K562 (cell line): ENCODE measurements around the gene PDE4D. TPM values are rescaled to one million over a fixed set of nuclear protein-coding genes. Genes with fewer than 3 reads are reported as not detected.

Experiments used
- ATAC-seq: fragments of 200-7000 bp; cut with Tn5 transposase; 3 replicates; pipeline ENCODE4 v1.9.1; 2020; ENCODE audit warnings: moderate library complexity
- BruUV-seq: library from RNA; stranded (reverse); fragments of 400-500 nt; replicated peaks from 2 replicates; lab custom pipeline; 2021; lab: Mats Ljungman, UMichigan
- CTCF ChIA-PET: fragments of 300-600 bp; formaldehyde crosslinking; extraction: SDS; loops from one replicate; lab custom pipeline; 2021; ENCODE audit warnings: low intra/inter-chr PET ratio; lab: Yijun Ruan, JAX
- POLR2A ChIA-PET: fragments of 300-600, 350-650 bp; sonication (Branson Sonifier 250); formaldehyde crosslinking; extraction: SDS; loops from one replicate; lab custom pipeline; 2021; ENCODE audit warnings: antibody characterized with exemption, inconsistent platforms; lab: Yijun Ruan, JAX
- DNase-seq, 4 experiments: peaks; one replicate each; pipeline versions ENCODE4 v3.0.0 to v3.0.0-alpha.2; 2011 to 2018; ENCODE audit warnings: low spot score in 3 of 4, mixed read lengths in 3 of 4; ENCODE audit errors: extremely low read depth in 1 of 4
- FAIRE-seq: peaks from 2 replicates; lab custom pipeline; 2011; peaks lifted over from hg19 to GRCh38; lab: Jason Lieb, UNC
- H2AFZ ChIP-seq: 2 replicates; pipeline ENCODE4 v1.6.0; 2011; ENCODE audit warnings: low read depth, low read length, control low read depth, inconsistent platforms
- H3K27ac ChIP-seq: fragments of 200-600 bp; 3 replicates; pipeline ENCODE4 v1.8.0; 2011; ENCODE audit warnings: low read depth, mild to moderate bottlenecking, control low read depth, inconsistent platforms, low read length, moderate library complexity, mixed read lengths; ENCODE audit errors: extremely low read depth
- H3K27me3 ChIP-seq, 2 experiments: fragments of 300-600 bp in 1 of 2; 2 replicates in 1 of 2; 3 replicates in 1 of 2; pipeline versions ENCODE4 v1.6.0 to v1.8.0; 2011; ENCODE audit warnings: inconsistent platforms in 2 of 2, low read length in 2 of 2, mild to moderate bottlenecking in 1 of 2, mixed read lengths in 1 of 2, moderate library complexity in 1 of 2; ENCODE audit not compliant: control insufficient read depth in 2 of 2, insufficient read depth in 2 of 2
- H3K36me3 ChIP-seq: fragments of 300-600 bp; 3 replicates; pipeline ENCODE4 v1.8.0; 2011; ENCODE audit warnings: mild to moderate bottlenecking, low read length, inconsistent platforms; ENCODE audit not compliant: control insufficient read depth, insufficient read depth
- H3K4me1 ChIP-seq, 2 experiments: fragments of 200-600 bp in 1 of 2; replicated peaks in 1 of 2; 2 replicates in 1 of 2; 3 replicates in 1 of 2; pipeline versions ENCODE4 v1.5.1 to v1.8.0; 2011; ENCODE audit warnings: inconsistent platforms in 2 of 2, low read length in 2 of 2, mild to moderate bottlenecking in 1 of 2, mixed read lengths in 1 of 2, moderate library complexity in 1 of 2; ENCODE audit not compliant: control insufficient read depth in 2 of 2, insufficient read depth in 2 of 2
- H3K4me2 ChIP-seq: 2 replicates; pipeline ENCODE4 v1.6.1; 2011; ENCODE audit warnings: low read length, control low read depth, inconsistent platforms, mixed read lengths; ENCODE audit not compliant: insufficient read depth
- H3K4me3 ChIP-seq: fragments of 200-600 bp; sonication (generic), shearing (Covaris generic); 2 replicates; pipeline ENCODE4 v1.5.1; 2016; ENCODE audit warnings: control low read depth, inconsistent platforms
- H3K79me2 ChIP-seq: fragments of 200-600 bp; 3 replicates; pipeline ENCODE4 v1.8.0; 2011; ENCODE audit warnings: low read length, inconsistent platforms; ENCODE audit not compliant: control insufficient read depth, insufficient read depth
- H3K9ac ChIP-seq, 2 experiments: 2 replicates each; pipeline versions ENCODE4 v1.6.0 to v1.6.1; 2011; ENCODE audit warnings: low read depth in 2 of 2, low read length in 2 of 2, control low read depth in 1 of 2, inconsistent platforms in 1 of 2, mild to moderate bottlenecking in 1 of 2, mixed read lengths in 1 of 2; ENCODE audit not compliant: insufficient read depth in 1 of 2
- H3K9me1 ChIP-seq: one replicate; pipeline ENCODE4 v1.6.0; 2011; ENCODE audit warnings: inconsistent platforms, mild to moderate bottlenecking, low read length, moderate library complexity; ENCODE audit not compliant: control insufficient read depth, insufficient read depth
- H3K9me3 ChIP-seq: replicated peaks from 2 replicates; pipeline ENCODE4 v1.5.1; 2011; ENCODE audit warnings: low read depth, low read length, inconsistent platforms; ENCODE audit not compliant: control insufficient read depth, insufficient read depth
- H4K20me1 ChIP-seq: replicated peaks from 2 replicates; pipeline ENCODE4 v1.6.1; 2011; ENCODE audit warnings: low read length, inconsistent platforms, mixed read lengths; ENCODE audit not compliant: control insufficient read depth, insufficient read depth
- MCM5 ChIP-seq: fragments of 450-650 bp; IDR thresholded peaks from 2 replicates; pipeline ENCODE4 v1.6.1; 2016; ENCODE audit warnings: low read depth
- ZZZ3 ChIP-seq: fragments of 450-650 bp; IDR thresholded peaks from 2 replicates; pipeline ENCODE4 v1.6.1; 2016; ENCODE audit warnings: antibody characterized with exemption, mild to moderate bottlenecking, moderate library complexity
- WGBS: fragments of 100-300 bp; shearing (Covaris generic); methylation state at CpG from one replicate; pipeline ENCODE4 v1.1.6; 2016; ENCODE audit warnings: low coverage, mixed read lengths; ENCODE audit not compliant: insufficient coverage; ENCODE audit errors: missing lambda C conversion rate; 5-methylcytosine and 5-hydroxymethylcytosine counted together
- in situ Hi-C: fragments of 300-500 bp; cut with MboI; formaldehyde crosslinking; loops from 4 replicates; pipeline ENCODE4 v1.15.0; 2018; ENCODE audit warnings: inconsistent platforms, mixed read lengths
- intact Hi-C: fragments of 100-400 bp; cut with micrococcal nuclease; formaldehyde crosslinking; loops from 2 replicates; pipeline ENCODE4 v1.14.2; 2022
- polyA plus RNA-seq, 8 experiments: library from polyadenylated mRNA; depleted of rRNA in 4 of 8; stranded (reverse) in 5 of 8; unstranded in 3 of 8; fragments of >200 nt; fragmentation: Nextera tagmentation in 2 of 8; fragmentation: Illumina TruSeq in 1 of 8; extraction: Ambion mirVana in 2 of 8; extraction: Trizol in 1 of 8; gene quantifications; 2 replicates each; pipeline versions ENCODE4 v1.2.1 to v1.2.3, GENCODE V29; 2011 to 2014; ENCODE audit warnings: inconsistent platforms in 1 of 8, missing spikeins in 1 of 8
- total RNA-seq, 7 experiments: library from RNA; depleted of rRNA in 6 of 7; stranded (reverse); fragments of >200 nt in 6 of 7; fragmentation: Illumina TruSeq in 2 of 7; extraction: Trizol in 2 of 7; gene quantifications; 2 replicates each; pipeline versions ENCODE4 v1.2.1 to v1.2.3, GENCODE V29; 2011 to 2021; ENCODE audit warnings: low replicate concordance in 1 of 7
- TF ChIP-seq, protein P1 (sequence below): fragments of 450-650 bp; IDR thresholded peaks from 2 replicates; pipeline ENCODE4 v1.7.0; 2016; ENCODE audit warnings: borderline replicate concordance
- TF ChIP-seq, protein P2 (sequence below), 2 experiments: fragments of 450-650 bp in 1 of 2; sonication (generic) in 1 of 2; formaldehyde crosslinking in 1 of 2; IDR thresholded peaks; 2 replicates each; pipeline versions ENCODE4 v1.7.1 to v1.9.0; 2016 to 2022; ENCODE audit warnings: inconsistent platforms in 1 of 2, mild to moderate bottlenecking in 1 of 2, missing genetic modification reagents in 1 of 2

The PDE4D gene
- total and polyA plus RNA-seq, 9 of the 15 experiments (the other 6 are each of a cell fraction or from before 2014, with no cell fraction given): 0.04 to 0.46 (median 0.13) TPM

DNA sequence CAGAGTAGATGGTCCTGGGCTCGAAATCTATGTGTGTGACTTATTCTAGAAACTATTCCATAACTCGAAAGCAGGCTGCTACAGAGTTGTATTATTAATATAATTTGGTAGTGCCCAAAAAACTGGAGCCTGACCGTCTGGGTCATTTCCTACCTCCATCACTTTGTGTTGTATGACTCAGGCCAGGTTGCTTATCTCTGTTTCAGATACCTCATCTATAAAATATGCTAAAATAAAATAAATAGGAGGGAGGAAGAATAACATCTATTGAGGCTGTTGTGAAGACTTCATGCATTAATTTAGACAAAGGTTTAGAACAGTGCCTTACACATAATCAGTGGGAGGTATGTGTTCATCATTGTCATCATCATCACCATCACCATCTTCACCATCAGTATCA, 57.7 kb downstream of the PDE4D start:
- DNase-seq: no peak
- no peaks in the 10 kb centered on the region for H3K27me3 ChIP-seq
- ATAC-seq: no peak
- intact Hi-C loops (no loop called here), in situ Hi-C loops (no loop called here)
- no peak overlapping the region for H3K4me3 ChIP-seq
- BruUV-seq: no TSS peak
- H3K9me1 ChIP-seq: no peaks in the 10 kb centered on the region
- no peak overlapping the region for H3K27ac ChIP-seq
- no peaks in the 10 kb centered on the region for H3K4me1 ChIP-seq
- no peak overlapping the region for H3K9ac ChIP-seq
- H3K36me3 ChIP-seq: no peaks in the 10 kb centered on the region
- H2AFZ ChIP-seq: no peak overlapping the region
- WGBS: 0% methylated on average over 3 of the region's 3 CpGs
- no peak for FAIRE-seq
- POLR2A ChIA-PET: interaction anchor here (0.6 kb wide), 1 partner anchor 1393 kb away, joined by 3 read pairs; no protein-coding TSS in a partner anchor
- H4K20me1 ChIP-seq: no peaks in the 10 kb centered on the region
- CTCF ChIA-PET: no interaction called here
- no peaks in the 10 kb centered on the region for H3K9me3 ChIP-seq
- TF ChIP-seq, protein P1, sequence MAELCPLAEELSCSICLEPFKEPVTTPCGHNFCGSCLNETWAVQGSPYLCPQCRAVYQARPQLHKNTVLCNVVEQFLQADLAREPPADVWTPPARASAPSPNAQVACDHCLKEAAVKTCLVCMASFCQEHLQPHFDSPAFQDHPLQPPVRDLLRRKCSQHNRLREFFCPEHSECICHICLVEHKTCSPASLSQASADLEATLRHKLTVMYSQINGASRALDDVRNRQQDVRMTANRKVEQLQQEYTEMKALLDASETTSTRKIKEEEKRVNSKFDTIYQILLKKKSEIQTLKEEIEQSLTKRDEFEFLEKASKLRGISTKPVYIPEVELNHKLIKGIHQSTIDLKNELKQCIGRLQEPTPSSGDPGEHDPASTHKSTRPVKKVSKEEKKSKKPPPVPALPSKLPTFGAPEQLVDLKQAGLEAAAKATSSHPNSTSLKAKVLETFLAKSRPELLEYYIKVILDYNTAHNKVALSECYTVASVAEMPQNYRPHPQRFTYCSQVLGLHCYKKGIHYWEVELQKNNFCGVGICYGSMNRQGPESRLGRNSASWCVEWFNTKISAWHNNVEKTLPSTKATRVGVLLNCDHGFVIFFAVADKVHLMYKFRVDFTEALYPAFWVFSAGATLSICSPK: no peak
- no peak overlapping the region for H3K4me2 ChIP-seq
- no peaks in the 10 kb centered on the region for H3K79me2 ChIP-seq

- ATAC-seq: no peak
- in situ Hi-C loops (no loop called here), intact Hi-C loops (no loop called here)
- Histone ChIP-seq H3K36me3 (no peaks in the 10 kb centered on the region), H3K4me1 (no peaks in the 10 kb centered on the region), H3K27me3 (no peaks in the 10 kb centered on the region), H2AFZ (no peak overlapping the region), H3K9me3 (no peaks in the 10 kb centered on the region), H3K4me3 (no peak overlapping the region), H3K9ac (no peak overlapping the region), H3K4me2 (no peak overlapping the region), H3K79me2 (no peaks in the 10 kb centered on the region), H3K27ac (no peak overlapping the region), H4K20me1 (no peaks in the 10 kb centered on the region), H3K9me1 (no peaks in the 10 kb centered on the region)
- no TSS peak for BruUV-seq
- POLR2A ChIA-PET: no interaction called here
- 0% methylated on average over 4 of the region's 4 CpGs for WGBS
- FAIRE-seq: no peak
- CTCF ChIA-PET: no interaction called here
- DNase-seq: no peak
- TF ChIP-seq MCM5 (no peak), ZZZ3 (no peak)
- TF ChIP-seq, protein P2, sequence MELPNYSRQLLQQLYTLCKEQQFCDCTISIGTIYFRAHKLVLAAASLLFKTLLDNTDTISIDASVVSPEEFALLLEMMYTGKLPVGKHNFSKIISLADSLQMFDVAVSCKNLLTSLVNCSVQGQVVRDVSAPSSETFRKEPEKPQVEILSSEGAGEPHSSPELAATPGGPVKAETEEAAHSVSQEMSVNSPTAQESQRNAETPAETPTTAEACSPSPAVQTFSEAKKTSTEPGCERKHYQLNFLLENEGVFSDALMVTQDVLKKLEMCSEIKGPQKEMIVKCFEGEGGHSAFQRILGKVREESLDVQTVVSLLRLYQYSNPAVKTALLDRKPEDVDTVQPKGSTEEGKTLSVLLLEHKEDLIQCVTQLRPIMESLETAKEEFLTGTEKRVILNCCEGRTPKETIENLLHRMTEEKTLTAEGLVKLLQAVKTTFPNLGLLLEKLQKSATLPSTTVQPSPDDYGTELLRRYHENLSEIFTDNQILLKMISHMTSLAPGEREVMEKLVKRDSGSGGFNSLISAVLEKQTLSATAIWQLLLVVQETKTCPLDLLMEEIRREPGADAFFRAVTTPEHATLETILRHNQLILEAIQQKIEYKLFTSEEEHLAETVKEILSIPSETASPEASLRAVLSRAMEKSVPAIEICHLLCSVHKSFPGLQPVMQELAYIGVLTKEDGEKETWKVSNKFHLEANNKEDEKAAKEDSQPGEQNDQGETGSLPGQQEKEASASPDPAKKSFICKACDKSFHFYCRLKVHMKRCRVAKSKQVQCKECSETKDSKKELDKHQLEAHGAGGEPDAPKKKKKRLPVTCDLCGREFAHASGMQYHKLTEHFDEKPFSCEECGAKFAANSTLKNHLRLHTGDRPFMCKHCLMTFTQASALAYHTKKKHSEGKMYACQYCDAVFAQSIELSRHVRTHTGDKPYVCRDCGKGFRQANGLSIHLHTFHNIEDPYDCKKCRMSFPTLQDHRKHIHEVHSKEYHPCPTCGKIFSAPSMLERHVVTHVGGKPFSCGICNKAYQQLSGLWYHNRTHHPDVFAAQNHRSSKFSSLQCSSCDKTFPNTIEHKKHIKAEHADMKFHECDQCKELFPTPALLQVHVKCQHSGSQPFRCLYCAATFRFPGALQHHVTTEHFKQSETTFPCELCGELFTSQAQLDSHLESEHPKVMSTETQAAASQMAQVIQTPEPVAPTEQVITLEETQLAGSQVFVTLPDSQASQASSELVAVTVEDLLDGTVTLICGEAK (IDR thresholded peaks at IDR 0.05): no peak
- TF ChIP-seq, protein P2 (CRISPR knock-in tag; IDR thresholded peaks at IDR 0.05): no peak
Observed at GRCh38 chr5:59833448-59833847, 60.1 kb downstream of the PDE4D start.
